IMR-90 (cell line): ENCODE data around the gene ETV7. TPM values are rescaled to one million over a fixed set of nuclear protein-coding genes. Genes with fewer than 3 reads are reported as not detected.

Experiments used
- ATAC-seq: fragments of 200-7000 bp; cut with Tn5 transposase; 2 replicates; pipeline ENCODE4 v1.9.1; 2020; ENCODE audit warnings: low read depth, mild to moderate bottlenecking, moderate library complexity
- BruUV-seq: library from RNA; stranded (reverse); fragments of 400-500 nt; replicated peaks from 2 replicates; lab custom pipeline; 2021; lab: Mats Ljungman, UMichigan
- CTCF ChIA-PET: fragments of 300-600 bp; formaldehyde crosslinking; extraction: SDS; loops from one replicate; lab custom pipeline; 2021; ENCODE audit warnings: antibody characterized with exemption; lab: Yijun Ruan, JAX
- POLR2A ChIA-PET: fragments of 300-600 bp; sonication (Branson Sonifier 250); formaldehyde crosslinking; loops from one replicate; lab custom pipeline; 2022; ENCODE audit warnings: antibody characterized with exemption; ENCODE audit not compliant: unreplicated experiment; lab: Charles Lee
- DNase-seq: peaks from one replicate; pipeline ENCODE4 v3.0.0; 2013
- H2AFZ ChIP-seq: replicated peaks from 2 replicates; pipeline ENCODE3; 2013; ENCODE audit warnings: low read length, mild to moderate bottlenecking; ENCODE audit not compliant: poor library complexity
- H2AK5ac ChIP-seq: 2 replicates; pipeline ENCODE4 v1.6.1; 2013; ENCODE audit warnings: low read depth, low read length, inconsistent platforms
- H2AK9ac ChIP-seq: replicated peaks from 2 replicates; pipeline ENCODE3; 2013; ENCODE audit warnings: mild to moderate bottlenecking, low read depth, low read length, moderate library complexity; ENCODE audit not compliant: poor library complexity
- H2BK120ac ChIP-seq: 2 replicates; pipeline ENCODE4 v1.6.1; 2013; ENCODE audit warnings: low read depth, low read length, inconsistent platforms
- H2BK15ac ChIP-seq: 3 replicates; pipeline ENCODE4 v1.6.1; 2013; ENCODE audit warnings: low read depth, low read length, inconsistent platforms
- H2BK20ac ChIP-seq: 2 replicates; pipeline ENCODE4 v1.6.1; 2013; ENCODE audit warnings: low read depth, mild to moderate bottlenecking, inconsistent platforms, low read length, moderate library complexity
- H2BK5ac ChIP-seq: 2 replicates; pipeline ENCODE4 v1.6.1; 2013; ENCODE audit warnings: mild to moderate bottlenecking, low read depth, low read length, inconsistent platforms; ENCODE audit not compliant: poor library complexity, severe bottlenecking
- H3K14ac ChIP-seq: replicated peaks from 2 replicates; pipeline ENCODE4 v1.6.1; 2013; ENCODE audit warnings: low read depth, low read length, inconsistent platforms
- H3K18ac ChIP-seq: 2 replicates; pipeline ENCODE4 v1.6.1; 2013; ENCODE audit warnings: low read depth, low read length, control low read depth
- H3K23ac ChIP-seq: 2 replicates; pipeline ENCODE4 v1.6.1; 2013; ENCODE audit warnings: low read depth, low read length, inconsistent platforms
- H3K27ac ChIP-seq: 2 replicates; pipeline ENCODE4 v1.5.1; 2013; ENCODE audit warnings: mild to moderate bottlenecking, control low read depth, low read length; ENCODE audit not compliant: insufficient read depth
- H3K27me3 ChIP-seq: 2 replicates; pipeline ENCODE4 v1.6.1; 2013; ENCODE audit warnings: low read length; ENCODE audit not compliant: control insufficient read depth, insufficient read depth
- H3K36me3 ChIP-seq: 2 replicates; pipeline ENCODE4 v1.6.1; 2013; ENCODE audit warnings: low read length, mixed read lengths; ENCODE audit not compliant: control insufficient read depth, insufficient read depth
- H3K4ac ChIP-seq: 2 replicates; pipeline ENCODE4 v1.6.1; 2013; ENCODE audit warnings: low read depth, low read length, inconsistent platforms
- H3K4me1 ChIP-seq: 2 replicates; pipeline ENCODE4 v1.6.1; 2013; ENCODE audit warnings: low read length, mixed read lengths; ENCODE audit not compliant: control insufficient read depth, insufficient read depth
- H3K4me2 ChIP-seq: 2 replicates; pipeline ENCODE4 v1.6.1; 2013; ENCODE audit warnings: low read depth, mild to moderate bottlenecking, control low read depth, low read length, moderate library complexity
- H3K4me3 ChIP-seq: 2 replicates; pipeline ENCODE4 v1.5.1; 2013; ENCODE audit warnings: low read depth, mild to moderate bottlenecking, control low read depth, low read length, moderate library complexity; ENCODE audit not compliant: insufficient read depth
- H3K56ac ChIP-seq: 2 replicates; pipeline ENCODE4 v1.6.1; 2013; ENCODE audit warnings: low read length, inconsistent platforms; ENCODE audit not compliant: insufficient read depth; ENCODE audit errors: extremely low read depth
- H3K79me1 ChIP-seq, 2 experiments: 2 replicates each; pipeline ENCODE4 v1.6.1; 2013; ENCODE audit warnings: low read length in 2 of 2, inconsistent platforms in 1 of 2, low read depth in 1 of 2
- H3K9ac ChIP-seq: 2 replicates; pipeline ENCODE4 v1.6.1; 2013; ENCODE audit warnings: low read depth, low read length, control low read depth
- H3K9me1 ChIP-seq: 2 replicates; pipeline ENCODE4 v1.6.1; 2013; ENCODE audit warnings: low read length, inconsistent platforms; ENCODE audit not compliant: insufficient read depth
- H3K9me3 ChIP-seq: 2 replicates; pipeline ENCODE4 v1.6.1; 2013; ENCODE audit warnings: low read length; ENCODE audit not compliant: control insufficient read depth, insufficient read depth
- H4K20me1 ChIP-seq: 2 replicates; pipeline ENCODE4 v1.6.1; 2013; ENCODE audit warnings: low read length, inconsistent platforms; ENCODE audit not compliant: insufficient read depth
- H4K5ac ChIP-seq: 2 replicates; pipeline ENCODE4 v1.6.1; 2013; ENCODE audit warnings: mild to moderate bottlenecking, low read depth, low read length, control low read depth
- H4K8ac ChIP-seq, 2 experiments: 2 replicates each; pipeline ENCODE4 v1.6.1; 2013; ENCODE audit warnings: low read depth in 2 of 2, low read length in 2 of 2, control low read depth in 1 of 2, inconsistent platforms in 1 of 2
- H4K91ac ChIP-seq: 2 replicates; pipeline ENCODE4 v1.6.1; 2013; ENCODE audit warnings: low read depth, low read length, inconsistent platforms; ENCODE audit not compliant: insufficient read depth
- BHLHE40 ChIP-seq: fragments of 150-350 bp; IDR thresholded peaks from 2 replicates; pipeline ENCODE4 v1.6.1; 2016; ENCODE audit warnings: mild to moderate bottlenecking, low read depth, low read length
- CEBPB ChIP-seq: IDR thresholded peaks from 2 replicates; pipeline ENCODE4 v1.6.1; 2012; ENCODE audit warnings: low read depth, low read length, improper control_type of control experiment
- CHD1 ChIP-seq: IDR thresholded peaks from 2 replicates; pipeline ENCODE4 v1.6.1; 2012; ENCODE audit warnings: low read depth, low read length, improper control_type of control experiment
- ELK1 ChIP-seq: fragments of 150-350 bp; IDR thresholded peaks from 2 replicates; pipeline ENCODE4 v1.6.1; 2016; ENCODE audit warnings: low read depth, mild to moderate bottlenecking, low read length, moderate library complexity, borderline replicate concordance
- FOS ChIP-seq: fragments of 150-350 bp; IDR thresholded peaks from 2 replicates; pipeline ENCODE4 v1.6.1; 2016; ENCODE audit warnings: low read depth, low read length
- MAFK ChIP-seq: IDR thresholded peaks from 2 replicates; pipeline ENCODE4 v1.6.1; 2012; ENCODE audit warnings: low read depth, low read length, improper control_type of control experiment
- MAZ ChIP-seq: IDR thresholded peaks from 2 replicates; pipeline ENCODE4 v1.6.1; 2012; ENCODE audit warnings: low read depth, mild to moderate bottlenecking, low read length, improper control_type of control experiment, moderate library complexity, borderline replicate concordance
- MXI1 ChIP-seq: IDR thresholded peaks from 2 replicates; pipeline ENCODE4 v1.6.1; 2012; ENCODE audit warnings: low read depth, mild to moderate bottlenecking, low read length, moderate library complexity, borderline replicate concordance
- NFE2L2 ChIP-seq: fragments of 150-350 bp; IDR thresholded peaks from 2 replicates; pipeline ENCODE4 v1.6.1; 2016; ENCODE audit warnings: low read depth, mild to moderate bottlenecking, low read length
- POLR2A ChIP-seq: IDR thresholded peaks from 2 replicates; pipeline ENCODE4 v1.6.1; 2012; ENCODE audit warnings: mild to moderate bottlenecking, low read depth, low read length
- RAD21 ChIP-seq: IDR thresholded peaks from 2 replicates; pipeline ENCODE4 v1.6.1; 2012; ENCODE audit warnings: low read length, improper control_type of control experiment
- RCOR1 ChIP-seq: IDR thresholded peaks from 2 replicates; pipeline ENCODE4 v1.6.1; 2012; ENCODE audit warnings: mild to moderate bottlenecking, low read length, improper control_type of control experiment; ENCODE audit not compliant: insufficient replicate concordance
- RFX5 ChIP-seq: IDR thresholded peaks from 2 replicates; pipeline ENCODE4 v1.8.0; 2012; ENCODE audit warnings: low read depth, mild to moderate bottlenecking, low read length, moderate library complexity
- SMC3 ChIP-seq: fragments of 150-350 bp; IDR thresholded peaks from 2 replicates; pipeline ENCODE4 v1.6.1; 2016; ENCODE audit warnings: low read depth, mild to moderate bottlenecking, antibody characterized with exemption, low read length, moderate library complexity
- USF2 ChIP-seq: fragments of 150-350 bp; IDR thresholded peaks from 2 replicates; pipeline ENCODE4 v1.6.1; 2017; ENCODE audit warnings: mild to moderate bottlenecking, antibody characterized with exemption, low read length, low read depth
- WGBS, 2 experiments: methylation state at CpG; one replicate each; pipeline versions ENCODE4 v1.1.5 to v1.1.7; 2013; ENCODE audit warnings: missing lambda C conversion rate in 2 of 2; ENCODE audit not compliant: insufficient read length in 1 of 2; ENCODE audit errors: extremely low coverage in 2 of 2; 5-methylcytosine and 5-hydroxymethylcytosine counted together
- dilution Hi-C: fragments of 300-500 bp; cut with HindIII; formaldehyde crosslinking; loops from one replicate; pipeline ENCODE4 v1.14.3; 2018; ENCODE audit warnings: low sequenced_read_pairs; ENCODE audit not compliant: unreplicated experiment
- in situ Hi-C: fragments of 300-500 bp; cut with MboI; formaldehyde crosslinking; loops from 3 replicates; pipeline ENCODE4 v1.14.3; 2019; ENCODE audit warnings: low sequenced_read_pairs, inconsistent platforms, mixed read lengths
- intact Hi-C: fragments of 100-400 bp; cut with micrococcal nuclease; formaldehyde crosslinking; loops from 2 replicates; pipeline ENCODE4 v1.10.0; 2022
- polyA plus RNA-seq, 3 experiments: library from polyadenylated mRNA; depleted of rRNA; stranded (reverse); fragments of >200 nt; gene quantifications; 2 replicates each; pipeline ENCODE4 v1.2.3, GENCODE V29; 2012; ENCODE audit warnings: low replicate concordance in 1 of 3
- total RNA-seq: library from RNA; depleted of rRNA; stranded (reverse); fragments of >200 nt; gene quantifications from 2 replicates; pipeline ENCODE4 v1.2.3, GENCODE V29; 2012
- TF ChIP-seq, protein P1 (sequence below): conservative IDR thresholded peaks from 2 replicates; pipeline ENCODE4 v1.5.1; 2012; ENCODE audit warnings: mild to moderate bottlenecking, low read depth, low read length, improper control_type of control experiment

Gene ETV7
- total and polyA plus RNA-seq, 2 of the 4 experiments (the other 2 are of a cell fraction): 0.17 to 0.18 TPM

DNA sequence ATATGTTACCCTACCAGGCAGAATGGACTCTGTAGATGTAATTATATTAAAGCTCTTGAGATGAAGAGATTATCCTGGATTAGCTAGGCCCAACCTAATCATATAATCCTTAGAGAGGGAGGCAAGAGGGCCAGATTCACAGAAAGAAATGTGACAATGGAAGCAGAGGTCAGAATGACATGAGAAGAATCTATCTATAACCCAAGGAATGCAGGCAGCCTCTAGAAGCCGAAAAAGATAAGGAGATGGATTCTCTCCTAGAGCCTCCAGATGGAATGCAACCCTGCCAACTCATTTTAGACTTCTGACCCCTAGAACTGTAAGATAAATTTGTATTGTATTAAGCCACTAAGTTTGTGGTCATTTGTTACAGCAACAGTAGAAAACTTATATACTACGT, 42.9 kb upstream of the ETV7 start:
- H3K36me3 ChIP-seq: no peaks in the 10 kb centered on the region
- no peak overlapping the region for H3K23ac ChIP-seq
- no peak overlapping the region for H2AFZ ChIP-seq
- no peak overlapping the region for H3K56ac ChIP-seq
- peak; percentile 67 for DNase-seq
- H3K27me3 ChIP-seq: no peaks in the 10 kb centered on the region
- peak overlapping the region; percentile 63; the same call in 1 of the 3 replicates for H2BK15ac ChIP-seq
- no peak overlapping the region; the same call in 1 of the 2 replicates for H4K91ac ChIP-seq
- H3K9me3 ChIP-seq: no peaks in the 10 kb centered on the region; the same call in 1 of the 2 replicates
- no peak overlapping the region; the same call in 1 of the 2 replicates for H3K14ac ChIP-seq
- TF ChIP-seq CEBPB (no peak), MAZ (no peak), POLR2A (no peak), CHD1 (no peak), RCOR1 (no peak), MXI1 (no peak), ELK1 (no peak), BHLHE40 (no peak), RFX5 (no peak), FOS (no peak), RAD21 (no peak), MAFK (no peak), USF2 (no peak), NFE2L2 (no peak), SMC3 (no peak)
- TF ChIP-seq, protein P1, sequence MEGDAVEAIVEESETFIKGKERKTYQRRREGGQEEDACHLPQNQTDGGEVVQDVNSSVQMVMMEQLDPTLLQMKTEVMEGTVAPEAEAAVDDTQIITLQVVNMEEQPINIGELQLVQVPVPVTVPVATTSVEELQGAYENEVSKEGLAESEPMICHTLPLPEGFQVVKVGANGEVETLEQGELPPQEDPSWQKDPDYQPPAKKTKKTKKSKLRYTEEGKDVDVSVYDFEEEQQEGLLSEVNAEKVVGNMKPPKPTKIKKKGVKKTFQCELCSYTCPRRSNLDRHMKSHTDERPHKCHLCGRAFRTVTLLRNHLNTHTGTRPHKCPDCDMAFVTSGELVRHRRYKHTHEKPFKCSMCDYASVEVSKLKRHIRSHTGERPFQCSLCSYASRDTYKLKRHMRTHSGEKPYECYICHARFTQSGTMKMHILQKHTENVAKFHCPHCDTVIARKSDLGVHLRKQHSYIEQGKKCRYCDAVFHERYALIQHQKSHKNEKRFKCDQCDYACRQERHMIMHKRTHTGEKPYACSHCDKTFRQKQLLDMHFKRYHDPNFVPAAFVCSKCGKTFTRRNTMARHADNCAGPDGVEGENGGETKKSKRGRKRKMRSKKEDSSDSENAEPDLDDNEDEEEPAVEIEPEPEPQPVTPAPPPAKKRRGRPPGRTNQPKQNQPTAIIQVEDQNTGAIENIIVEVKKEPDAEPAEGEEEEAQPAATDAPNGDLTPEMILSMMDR: no peak
- H3K9ac ChIP-seq: no peak overlapping the region
- peaks cover 5 to 7% of the 10 kb centered on the region in 2 experiments; a peak in 2 of 4 replicates for H3K79me1 ChIP-seq
- BruUV-seq: no TSS peak
- H3K27ac ChIP-seq: no peak overlapping the region
- H2AK9ac ChIP-seq: no peak overlapping the region
- no peaks in the 10 kb centered on the region for H4K20me1 ChIP-seq
- in situ Hi-C loops (no loop called here), dilution Hi-C loops (no loop called here), intact Hi-C loops (no loop called here)
- POLR2A ChIA-PET: no interaction called here
- H3K9me1 ChIP-seq: peaks cover 6% of the 10 kb centered on the region; the same call in 1 of the 2 replicates
- H3K4me3 ChIP-seq: no peak overlapping the region
- H2BK20ac ChIP-seq: peak overlapping the region; percentile 36; the same call in 1 of the 2 replicates
- H2AK5ac ChIP-seq: no peak overlapping the region
- peaks cover 12% of the 10 kb centered on the region for H3K4me1 ChIP-seq
- peak; percentile 67 for ATAC-seq
- H3K4me2 ChIP-seq: no peak overlapping the region
- H3K18ac ChIP-seq: peak overlapping the region; percentile 48; the same call in 1 of the 2 replicates
- peak overlapping the region; percentile 8; the same call in 1 of the 2 replicates for H3K4ac ChIP-seq
- H4K8ac ChIP-seq: peak overlapping the region in 1 of 2 experiments; percentile 15; a peak in 2 of 4 replicates
- CTCF ChIA-PET: interaction anchor here (0.6 kb wide), 1 partner anchor 667 kb away, joined by 3 read pairs; no protein-coding TSS in a partner anchor
- peak overlapping the region; percentile 23; the same call in 1 of the 2 replicates for H4K5ac ChIP-seq
- no CpG with 5 or more reads among the region's 2 CpGs for WGBS, 2 experiments
- peak overlapping the region; percentile 87 for H2BK5ac ChIP-seq
- H2BK120ac ChIP-seq: peak overlapping the region; percentile 81
